Stimulated activated CD8-positive, alpha-beta memory T cell treated with anti-CD3 and anti-CD28 coated beads, Interleukin-15, amount 100 ng/mL, for 24 hours (primary cell): ENCODE data around the gene OR2B3.
"Not testable (repeated sequence)": the region's sequence is repeated elsewhere in the genome, so short reads cannot be mapped to it uniquely, and the experiment has no call there.

Source experiments
- DNase-seq: peaks from one replicate; pipeline ENCODE4 v3.0.0-alpha.2; 2020; ENCODE audit warnings: low read depth

Gene OR2B3

DNA sequence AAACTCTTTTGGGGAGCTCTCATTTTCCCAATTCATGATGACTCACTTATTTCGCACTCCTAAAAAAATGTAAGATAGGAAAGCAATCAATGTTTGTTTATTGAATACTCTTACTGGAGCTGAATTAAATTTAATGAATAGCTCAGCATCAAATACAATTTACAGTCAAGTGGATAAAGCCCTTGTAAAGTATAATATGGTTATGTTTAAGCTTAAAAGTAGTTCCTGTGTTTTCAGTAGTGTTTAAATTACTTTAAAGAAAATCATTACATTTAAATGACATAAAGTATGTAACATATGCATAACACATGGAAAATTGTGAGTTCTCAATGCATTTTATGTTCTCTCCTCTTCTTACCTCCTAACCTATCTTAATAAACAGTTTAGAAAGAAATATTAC is at the start of gene OR2B3:
TSS of gene OR2B3 (minus strand) at position 101 of the 400 bp plus-strand sequence. CDS start at position 36, 65 bp downstream.
- no peak for DNase-seq

DNA sequence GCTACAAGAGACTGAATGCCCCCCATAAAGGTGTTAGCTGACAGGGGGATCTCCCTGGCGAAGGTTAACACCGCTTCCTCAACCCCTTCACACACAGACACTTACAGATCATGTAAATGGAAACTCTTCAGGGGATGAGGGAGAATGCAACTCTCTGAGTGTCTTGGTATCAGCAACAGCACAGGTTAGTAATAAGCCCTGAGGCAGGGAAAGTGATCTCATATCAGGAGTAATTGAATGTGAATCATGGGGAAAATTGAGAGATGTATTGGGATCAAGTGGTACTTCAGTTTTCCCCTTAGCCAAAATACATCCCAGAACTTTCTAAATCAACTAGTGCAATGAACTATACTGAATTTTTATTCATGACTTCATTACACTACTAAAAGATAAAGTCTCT is 44.6 kb upstream of the OR2B3 start:
- no peak for DNase-seq

GRCh38 chr6:29130644-29131043 is 43.5 kb upstream of the OR2B3 start:
- no peak for DNase-seq

DNA sequence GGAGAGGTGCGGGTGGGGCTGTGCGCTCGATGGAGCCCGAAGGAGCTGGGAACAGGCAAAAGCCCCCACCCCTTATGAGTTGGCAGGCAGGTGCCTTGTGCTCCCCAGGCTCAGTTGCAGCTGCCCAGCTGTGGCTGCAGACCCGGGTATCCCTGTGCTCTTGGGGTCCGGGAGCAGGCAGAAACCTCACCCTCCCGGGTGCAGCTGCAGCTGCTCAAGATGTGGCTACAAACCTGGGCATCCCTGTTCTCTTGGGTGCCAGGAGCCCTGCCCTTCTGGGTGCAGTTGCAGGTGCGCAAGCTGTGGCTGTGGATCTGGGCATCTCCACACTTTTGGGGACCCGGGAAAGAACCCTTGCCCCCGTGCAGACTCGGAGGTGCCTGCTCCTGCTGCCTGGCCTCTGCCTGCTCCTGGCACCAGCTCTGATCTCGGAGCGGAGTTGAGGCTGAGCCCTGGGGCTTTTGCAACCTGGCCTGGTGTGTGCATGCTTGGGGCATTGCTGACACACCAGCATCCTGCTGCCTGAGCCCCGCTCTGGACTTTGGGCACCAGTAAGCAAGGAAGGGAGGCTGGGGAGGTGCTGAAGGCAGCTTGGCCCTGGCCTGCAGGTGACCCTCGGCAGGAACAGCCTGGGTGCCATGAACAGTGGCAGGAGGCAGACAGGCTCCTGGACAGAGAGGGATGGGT is 42.4 kb upstream of the OR2B3 start:
- no peak for DNase-seq

GRCh38 chr6:29114964-29115363 is 27.9 kb upstream of the OR2B3 start:
- not testable (repeated sequence) for DNase-seq

- no peak for DNase-seq
These were observed 25.0 kb upstream of the OR2B3 start for GRCh38 chr6:29112135-29112534.

- DNase-seq, result no peak
These were observed 20.6 kb upstream of the OR2B3 start, which contains the start of gene OR2J3 for GRCh38 chr6:29107758-29108157. TSS of gene OR2J3 (plus strand) at chr6:29108058. CDS start at chr6:29111891, 3,833 bp downstream.

GRCh38 chr6:29099190-29099589 is 12.1 kb upstream of the OR2B3 start, which contains the start of gene OR2J1:
TSS of gene OR2J1 (plus strand) at chr6:29099490. CDS start at chr6:29100943, 1,453 bp downstream.
- no peak for DNase-seq

GRCh38 chr6:29097803-29098202 is 10.7 kb upstream of the OR2B3 start:
- no peak for DNase-seq

DNA sequence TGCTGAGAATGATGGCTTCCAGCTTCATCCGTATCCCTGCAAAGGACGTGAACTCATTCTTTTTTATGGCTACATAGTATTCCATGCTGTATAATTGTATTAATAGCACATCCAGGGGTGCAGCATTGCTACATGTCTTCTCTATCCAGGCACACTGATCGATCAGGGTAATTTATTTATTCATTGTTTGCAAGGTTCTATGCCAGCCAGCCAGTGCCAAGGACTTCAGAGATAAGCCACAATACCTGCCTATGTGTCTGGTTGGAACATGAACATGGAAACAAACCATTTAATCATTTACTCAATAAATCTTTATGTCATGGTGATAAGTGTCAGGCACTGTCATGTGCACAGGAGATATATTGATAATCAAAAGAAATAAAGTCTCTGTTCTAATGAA is 5.8 kb upstream of the OR2B3 start:
- DNase-seq, result no peak

GRCh38 chr6:29082457-29082856 is 4.7 kb downstream of the OR2B3 start:
- no peak for DNase-seq

- DNase-seq, result no peak
These were observed 5.8 kb downstream of the OR2B3 start for GRCh38 chr6:29081312-29081711.

DNA sequence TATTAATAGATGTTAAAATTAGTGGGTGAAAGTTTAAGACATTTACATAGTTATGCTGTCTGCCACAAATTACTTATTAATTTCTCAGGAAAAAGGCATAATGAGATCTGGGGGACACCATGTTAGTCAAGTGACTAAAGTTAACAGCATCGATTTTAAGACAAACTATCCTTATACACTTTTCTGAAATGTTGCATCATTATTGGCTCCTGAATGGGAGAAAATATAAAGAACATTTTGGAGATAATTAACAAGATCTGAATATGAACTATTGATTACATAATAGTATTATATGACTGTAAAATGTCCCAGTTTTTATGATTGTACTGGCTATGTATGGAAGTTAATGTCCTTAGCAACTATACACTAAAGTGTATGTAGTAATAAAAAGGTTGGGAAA is 7.9 kb downstream of the OR2B3 start:
- DNase-seq, result no peak

- no peak for DNase-seq
These were observed 15.0 kb downstream of the OR2B3 start for GRCh38 chr6:29071831-29072723.

GRCh38 chr6:29051680-29052079 is 35.4 kb downstream of the OR2B3 start:
- DNase-seq, result no peak

DNA sequence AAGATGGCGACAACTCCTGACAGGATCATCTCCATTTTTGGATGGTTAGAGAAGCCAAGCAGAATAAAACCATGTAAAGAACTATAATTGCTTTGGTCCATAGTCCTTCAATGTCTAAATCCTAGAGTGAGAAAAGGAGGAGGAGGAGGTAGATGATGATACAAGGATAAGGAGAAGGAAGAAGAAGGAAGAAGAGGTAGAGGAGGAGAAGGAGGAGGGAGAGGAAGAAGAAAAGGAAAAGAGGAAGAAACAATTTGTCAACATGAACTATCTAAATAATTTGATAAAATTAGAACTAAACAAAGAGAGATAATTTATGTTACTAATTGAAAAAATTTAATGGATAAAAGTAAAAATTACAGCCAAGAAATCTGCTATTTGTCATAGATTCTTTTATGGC is 42.0 kb downstream of the OR2B3 start, which contains the start of gene OR2W1:
TSS of gene OR2W1 (minus strand) at position 101 of the 400 bp plus-strand sequence. CDS start at position 101, 0 bp downstream.
- no peak for DNase-seq
